SH-SY5Y (cell line): ENCODE measurements around the gene TMX1.

ENCODE experiments used
- GATA2 ChIP-seq: IDR thresholded peaks from 2 replicates; pipeline ENCODE4 v1.6.1; 2011; ENCODE audit warnings: mild to moderate bottlenecking, low read depth, low read length
- GATA3 ChIP-seq: IDR thresholded peaks from 2 replicates; pipeline ENCODE4 v1.6.1; 2011; ENCODE audit warnings: low read depth, mild to moderate bottlenecking, low read length, moderate library complexity

DNA sequence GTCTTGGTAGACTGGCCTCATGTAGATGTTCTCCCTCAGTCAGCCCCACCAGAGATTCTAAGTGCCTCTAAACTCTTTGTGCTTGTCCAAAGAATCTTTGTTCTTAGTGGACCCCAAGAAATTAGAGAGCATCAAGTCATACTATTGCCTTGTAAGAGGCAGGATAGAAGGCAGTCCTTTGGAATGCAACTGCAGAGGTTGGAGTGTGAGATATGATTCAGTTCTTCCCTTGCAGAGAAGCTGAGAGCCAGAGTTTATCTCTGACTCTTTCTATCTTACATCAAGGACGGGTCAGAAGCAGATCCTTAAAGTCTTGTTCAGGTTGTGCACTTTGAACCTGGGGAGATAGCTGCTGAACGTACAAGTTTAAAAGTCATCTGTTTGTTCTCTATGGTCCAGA, 21.1 kb downstream of the TMX1 start:
- TF ChIP-seq GATA2 (no peak), GATA3 (no peak)
